22Rv1 (cell line): ENCODE measurements around the gene PRMT7.

ENCODE experiments used
- H3K27ac ChIP-seq: fragments of 450-650 bp; 2 replicates; pipeline ENCODE4 v1.5.1; 2017
- CTCF ChIP-seq: fragments of 450-650 bp; IDR thresholded peaks from 2 replicates; pipeline ENCODE4 v1.5.1; 2017; ENCODE audit warnings: mild to moderate bottlenecking
- ZFX ChIP-seq: fragments of 450-650 bp; IDR thresholded peaks from 2 replicates; pipeline ENCODE4 v1.6.1; 2017; ENCODE audit warnings: antibody characterized with exemption, borderline replicate concordance

PRMT7 gene

DNA sequence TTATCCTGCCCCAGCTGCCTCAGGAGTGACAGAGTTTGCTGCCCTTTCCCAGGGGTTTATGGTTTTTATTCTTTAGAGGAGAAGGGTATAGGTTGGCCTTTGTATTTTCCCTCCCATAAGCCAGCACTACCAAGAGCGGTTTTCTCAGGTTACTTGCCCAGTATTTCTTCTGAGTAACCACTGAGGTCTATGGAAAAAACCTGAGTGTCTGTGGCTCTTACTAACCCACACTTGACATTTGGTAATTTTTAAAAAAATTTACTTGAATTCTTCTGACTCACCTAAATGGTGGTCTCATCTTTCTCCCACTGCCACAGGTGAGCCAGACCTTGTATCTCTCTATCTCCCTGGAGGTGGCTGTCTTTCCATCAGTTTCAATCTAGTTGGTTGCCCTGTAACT is 40.5 kb upstream of the PRMT7 start:
- no peak overlapping the region for H3K27ac ChIP-seq
- no peak for TF ChIP-seq ZFX
- no peak for TF ChIP-seq CTCF

DNA sequence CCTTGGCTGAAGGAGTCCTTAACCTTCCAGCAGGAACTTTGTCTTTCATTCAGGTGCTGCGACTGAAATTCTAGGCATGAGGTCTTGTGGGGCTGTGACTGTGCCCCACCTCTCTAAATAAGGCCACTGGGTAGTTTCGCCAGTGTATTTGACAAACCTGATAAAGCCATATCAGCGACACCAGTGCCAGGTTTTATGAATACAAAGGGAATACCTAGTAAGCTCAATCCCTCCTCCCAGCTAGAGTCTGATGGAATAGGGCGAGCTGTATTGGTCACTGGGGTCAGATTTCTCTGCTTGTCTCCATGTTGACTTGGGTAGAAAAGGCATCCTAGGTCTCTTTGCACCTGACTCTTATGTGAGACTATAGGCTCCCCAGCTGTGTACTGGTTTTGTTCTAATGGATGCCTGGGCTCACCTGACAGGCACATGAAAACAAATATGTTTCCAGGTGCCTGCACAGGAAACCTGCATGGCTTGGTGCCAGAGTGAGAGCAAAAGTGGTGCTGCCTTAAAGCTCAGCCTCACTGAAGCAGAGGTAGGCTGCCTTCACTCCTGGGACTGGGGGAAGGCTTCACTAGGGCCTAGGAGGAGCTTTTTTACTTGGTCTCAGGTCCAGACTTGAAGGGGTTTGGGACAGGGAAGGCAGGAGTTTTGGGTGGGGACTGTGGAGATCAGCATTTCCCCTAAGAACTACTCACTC is 38.2 kb upstream of the PRMT7 start:
- TF ChIP-seq ZFX (no peak), CTCF (no peak)
- no peak overlapping the region for H3K27ac ChIP-seq

GRCh38 chr16:68273459-68273858 is 37.4 kb upstream of the PRMT7 start:
- TF ChIP-seq ZFX (no peak), CTCF (no peak)
- H3K27ac ChIP-seq: no peak overlapping the region

DNA sequence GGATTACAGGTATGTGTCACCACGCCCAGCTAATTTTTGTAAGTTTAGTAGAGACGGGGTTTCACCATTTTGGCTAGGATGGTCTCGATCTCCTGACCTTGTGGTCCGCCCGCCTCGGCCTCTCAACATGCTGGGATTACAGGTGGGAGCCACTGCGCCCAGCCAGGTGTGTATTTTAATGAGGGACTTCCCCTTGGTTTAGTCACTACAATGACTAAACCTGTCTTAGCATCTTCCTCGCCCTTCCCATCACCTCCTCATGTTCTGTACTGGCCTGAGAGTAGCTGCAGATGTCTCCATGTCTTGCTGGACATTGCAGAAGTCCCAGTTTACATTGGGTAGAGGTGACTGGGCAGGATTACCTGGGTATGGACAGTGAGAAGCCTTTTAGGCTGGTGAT is 36.9 kb upstream of the PRMT7 start:
- no peak overlapping the region for H3K27ac ChIP-seq
- no peak for TF ChIP-seq ZFX
- TF ChIP-seq CTCF: no peak

DNA sequence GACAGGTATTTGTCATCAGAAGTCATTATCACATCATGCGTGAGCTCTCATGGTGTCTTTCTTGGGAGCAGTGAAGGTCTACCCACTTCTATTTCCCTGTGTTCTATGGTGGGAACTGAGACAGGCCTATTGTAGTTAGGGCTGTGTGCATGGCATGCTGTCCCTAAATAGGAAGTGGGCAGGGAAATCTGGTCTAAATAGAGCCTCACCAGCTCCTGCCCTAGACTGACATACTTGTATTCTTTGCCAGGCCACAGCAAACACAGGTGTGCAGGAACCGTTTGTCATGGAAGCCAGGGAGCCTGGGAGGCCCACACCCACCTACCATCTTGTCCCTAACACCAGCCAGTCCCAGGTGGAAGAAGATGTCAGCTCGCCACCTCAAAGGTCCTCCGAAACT is 36.4 kb upstream of the PRMT7 start:
- H3K27ac ChIP-seq: no peak overlapping the region
- TF ChIP-seq CTCF: no peak
- no peak for TF ChIP-seq ZFX

DNA sequence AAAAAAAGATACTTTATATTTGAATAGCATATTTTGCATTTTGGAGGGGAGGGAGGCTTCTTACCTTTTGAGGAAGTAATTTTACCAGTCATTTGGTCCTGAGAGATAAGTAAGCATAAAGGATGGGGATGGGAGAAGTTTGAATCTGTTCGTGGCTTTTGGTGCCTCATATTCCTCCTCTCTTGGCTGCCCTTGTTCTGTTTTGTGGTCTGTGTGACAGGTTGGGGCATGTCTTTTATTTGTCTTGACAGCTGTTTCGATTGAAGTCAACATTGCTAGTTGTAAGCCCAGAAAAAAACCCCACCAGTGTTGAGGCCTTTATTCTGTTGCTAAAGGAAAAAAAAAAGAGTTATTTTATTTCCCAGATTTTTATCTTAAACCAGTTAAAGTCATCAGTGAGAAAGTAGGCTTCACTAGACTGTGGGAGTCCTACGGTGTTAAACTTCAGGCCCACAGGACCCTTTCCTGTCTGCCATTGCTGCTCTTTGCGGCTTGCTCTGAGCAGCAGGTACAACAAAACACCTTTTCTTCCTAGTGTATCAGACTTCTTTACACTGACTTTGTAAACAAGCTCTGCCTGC is 35.1 kb upstream of the PRMT7 start:
- no peak overlapping the region for H3K27ac ChIP-seq
- no peak for TF ChIP-seq ZFX
- no peak for TF ChIP-seq CTCF

GRCh38 chr16:68276223-68276622 is 34.6 kb upstream of the PRMT7 start:
- no peak overlapping the region for H3K27ac ChIP-seq
- TF ChIP-seq CTCF: no peak
